WERI-Rb-1 (cell line): ENCODE measurements around the gene DPF3.

Experiments
- DNase-seq: peaks from one replicate; pipeline ENCODE4 v3.0.0-alpha.2; 2020
- H3K27ac ChIP-seq: fragments of 250-450 bp; sonication (Bioruptor Pico); 2 replicates; pipeline ENCODE4 v1.5.1; 2020; ENCODE audit warnings: mild to moderate bottlenecking, moderate library complexity
- H3K27me3 ChIP-seq: fragments of 250-450 bp; sonication (Bioruptor Pico); 2 replicates; pipeline ENCODE4 v1.5.1; 2021; ENCODE audit warnings: mild to moderate bottlenecking, low read depth, moderate library complexity; ENCODE audit not compliant: insufficient read depth, severe bottlenecking
- H3K36me3 ChIP-seq: fragments of 250-450 bp; sonication (Bioruptor Pico); 2 replicates; pipeline ENCODE4 v1.5.1; 2020; ENCODE audit warnings: mild to moderate bottlenecking, moderate library complexity
- H3K4me3 ChIP-seq: 2 replicates; pipeline ENCODE4 v1.5.1; 2011; ENCODE audit warnings: low read depth, mild to moderate bottlenecking, control low read depth, low read length
- H3K9me3 ChIP-seq: fragments of 250-450 bp; sonication (Bioruptor Pico); 2 replicates; pipeline ENCODE4 v1.5.1; 2021; ENCODE audit warnings: mild to moderate bottlenecking, moderate library complexity; ENCODE audit not compliant: severe bottlenecking
- CTCF ChIP-seq: IDR thresholded peaks from 2 replicates; pipeline ENCODE4 v1.5.1; 2011; ENCODE audit warnings: low read depth, mild to moderate bottlenecking, control low read depth, inconsistent platforms, low read length

Gene DPF3

GRCh38 chr14:72740966-72741825 lies 152.7 kb downstream of the DPF3 start:
- Histone ChIP-seq H3K36me3 (no peaks in the 10 kb centered on the region), H3K27ac (no peak overlapping the region), H3K9me3 (no peaks in the 10 kb centered on the region), H3K27me3 (no peaks in the 10 kb centered on the region), H3K4me3 (no peak overlapping the region)
- DNase-seq = no peak
- TF ChIP-seq CTCF = no peak

- H3K9me3 ChIP-seq = no peaks in the 10 kb centered on the region
- no peaks in the 10 kb centered on the region for H3K27me3 ChIP-seq
- H3K27ac ChIP-seq = no peak overlapping the region
- TF ChIP-seq CTCF = no peak
- no peak overlapping the region for H3K4me3 ChIP-seq
- DNase-seq = no peak
- no peaks in the 10 kb centered on the region for H3K36me3 ChIP-seq
These were observed 153.4 kb downstream of the DPF3 start for GRCh38 chr14:72740504-72740961.

- no peak for DNase-seq
- Histone ChIP-seq H3K36me3 (no peaks in the 10 kb centered on the region), H3K9me3 (no peaks in the 10 kb centered on the region), H3K27me3 (no peaks in the 10 kb centered on the region), H3K27ac (no peak overlapping the region), H3K4me3 (no peak overlapping the region)
- TF ChIP-seq CTCF = no peak
These were observed 154.2 kb downstream of the DPF3 start for GRCh38 chr14:72739446-72740405.

- no peak for DNase-seq
- no peak overlapping the region for H3K4me3 ChIP-seq
- no peak for TF ChIP-seq CTCF
- H3K9me3 ChIP-seq = no peaks in the 10 kb centered on the region
- no peaks in the 10 kb centered on the region for H3K27me3 ChIP-seq
- H3K27ac ChIP-seq = 0 out of 2 replicates have a peak overlapping the region, but pooled peaks have one; percentile 16
- no peaks in the 10 kb centered on the region for H3K36me3 ChIP-seq
These were observed 155.7 kb downstream of the DPF3 start for GRCh38 chr14:72738161-72738611.

- Histone ChIP-seq H3K27me3 (no peaks in the 10 kb centered on the region), H3K9me3 (no peaks in the 10 kb centered on the region), H3K36me3 (no peaks in the 10 kb centered on the region), H3K27ac (no peak overlapping the region), H3K4me3 (no peak overlapping the region)
- no peak for TF ChIP-seq CTCF
- DNase-seq = no peak
These were observed 156.3 kb downstream of the DPF3 start for GRCh38 chr14:72737560-72737943.
